Measurements from ENCODE around the gene PRTFDC1.
"Not testable (repeated sequence)": the region's sequence is repeated elsewhere in the genome, so short reads cannot be mapped to it uniquely, and the experiment has no call there.

Gene PRTFDC1, protein sequence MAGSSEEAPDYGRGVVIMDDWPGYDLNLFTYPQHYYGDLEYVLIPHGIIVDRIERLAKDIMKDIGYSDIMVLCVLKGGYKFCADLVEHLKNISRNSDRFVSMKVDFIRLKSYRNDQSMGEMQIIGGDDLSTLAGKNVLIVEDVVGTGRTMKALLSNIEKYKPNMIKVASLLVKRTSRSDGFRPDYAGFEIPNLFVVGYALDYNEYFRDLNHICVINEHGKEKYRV

GRCh38 chr10:24952143-24952706, at the start of gene PRTFDC1:
Gene PRTFDC1, minus strand, starts transcription at chr10:24952606. Its CDS starts 31 bp downstream, at chr10:24952575.
- DNase-seq = peak in 1 of 2 experiments; percentile 58

DNA sequence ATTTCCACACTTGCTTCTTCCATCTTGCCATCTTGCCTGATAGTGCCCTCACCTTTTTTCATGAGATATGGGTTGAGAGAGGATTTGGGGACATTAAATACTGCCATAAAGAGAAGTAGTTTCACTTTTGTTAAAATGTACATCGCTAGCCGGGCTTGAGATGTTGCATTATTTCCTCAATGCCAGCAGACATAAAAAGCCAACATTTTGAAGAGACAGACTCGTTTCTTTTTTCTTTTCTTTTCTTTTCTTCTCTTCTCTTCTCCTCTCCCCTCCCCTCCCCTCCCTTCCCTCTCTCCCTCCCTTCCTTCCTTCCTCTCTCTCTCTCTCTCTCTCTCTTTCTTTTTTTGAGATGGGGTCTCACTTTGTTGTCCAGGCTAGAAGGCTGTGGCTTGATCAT, 45.6 kb upstream of the PRTFDC1 start:
- DNase-seq = no peak

DNA sequence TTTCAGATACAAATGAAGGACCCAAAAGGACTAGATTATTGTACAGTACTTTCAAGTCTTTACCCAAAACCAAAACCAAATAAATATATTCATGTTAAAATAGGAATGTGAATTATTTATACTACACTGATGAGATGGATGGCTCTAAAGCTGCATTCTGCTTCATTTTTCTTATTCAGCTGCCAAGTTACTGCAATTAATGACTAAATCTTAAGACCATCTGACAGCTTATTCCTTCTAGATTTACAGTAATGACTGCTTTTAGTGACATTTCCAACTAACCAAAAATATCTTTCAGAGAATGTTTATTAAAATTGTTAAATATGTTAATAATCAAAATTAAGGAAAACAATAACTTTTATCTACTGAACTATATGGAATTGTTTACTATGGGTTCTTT, 42.7 kb upstream of the PRTFDC1 start:
- DNase-seq = no peak

- DNase-seq = no peak
Observed at GRCh38 chr10:24993237-24993958, 41.0 kb upstream of the PRTFDC1 start.

GRCh38 chr10:24992512-24993133, 40.2 kb upstream of the PRTFDC1 start:
- no peak for DNase-seq

GRCh38 chr10:24991298-24991697, 38.9 kb upstream of the PRTFDC1 start:
- DNase-seq = no peak

DNA sequence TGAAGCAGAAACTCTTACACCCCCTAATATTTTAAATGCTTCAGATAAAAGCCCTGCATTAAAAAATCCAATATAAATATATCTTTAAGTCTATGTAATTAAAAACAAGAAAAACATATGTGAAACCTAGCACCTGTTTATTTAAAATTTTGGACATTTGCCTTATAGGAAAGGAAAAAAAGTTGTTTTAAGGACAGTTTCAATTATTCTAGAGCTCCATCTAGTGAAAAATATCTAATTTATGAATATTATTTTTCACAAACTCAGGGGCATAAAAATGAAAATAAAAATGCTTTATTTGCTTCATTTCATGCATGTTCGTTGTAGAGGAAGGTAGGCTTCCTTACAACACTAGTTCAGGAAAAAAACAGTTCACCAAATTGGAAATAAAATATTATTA, 37.5 kb upstream of the PRTFDC1 start:
- DNase-seq = no peak

GRCh38 chr10:24988831-24989640, 36.6 kb upstream of the PRTFDC1 start:
- DNase-seq = no peak

GRCh38 chr10:24984906-24985305, 32.5 kb upstream of the PRTFDC1 start:
- no peak for DNase-seq

- DNase-seq = no peak
Observed at GRCh38 chr10:24983946-24984345, 31.5 kb upstream of the PRTFDC1 start.

GRCh38 chr10:24983130-24983529, 30.7 kb upstream of the PRTFDC1 start:
- no peak for DNase-seq

DNA sequence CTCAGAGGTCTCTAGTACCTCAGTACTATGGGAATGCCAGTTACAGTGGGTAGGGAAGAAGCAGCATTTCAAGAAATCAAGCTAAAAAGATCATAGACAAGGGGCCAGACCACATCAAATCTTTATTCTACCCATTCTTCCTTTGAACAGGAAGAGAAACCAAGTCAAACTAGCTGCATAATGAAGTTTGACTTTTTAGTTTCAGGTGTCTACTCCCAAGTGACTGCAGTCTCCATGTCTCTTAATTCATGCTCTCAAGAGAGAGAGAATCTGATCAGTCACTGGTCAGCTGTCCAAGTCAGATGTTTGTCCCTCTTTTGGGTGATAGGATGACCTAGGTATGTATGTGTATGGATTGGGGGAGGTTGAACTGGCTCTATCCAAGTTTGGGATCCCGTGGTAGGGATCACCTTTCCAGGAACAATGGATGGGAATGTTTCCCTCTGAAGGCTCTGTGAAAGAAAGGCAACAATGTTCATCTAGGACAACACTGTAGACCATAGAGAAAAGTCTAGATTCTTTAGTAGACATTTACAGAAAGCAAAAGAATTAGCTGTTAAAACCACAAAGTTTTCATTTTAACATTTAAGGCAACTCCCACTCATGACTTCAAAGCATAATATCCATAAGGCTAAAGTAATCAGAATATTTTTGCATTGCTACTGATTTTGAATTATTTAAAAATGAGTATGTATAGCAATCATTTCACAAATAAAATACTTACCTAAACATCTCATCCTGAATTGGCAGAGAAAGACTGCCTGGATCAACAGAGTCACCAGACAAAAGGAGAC, 30.1 kb upstream of the PRTFDC1 start:
- DNase-seq = no peak

GRCh38 chr10:24981161-24981710, 28.8 kb upstream of the PRTFDC1 start:
- no peak for DNase-seq

GRCh38 chr10:24979685-24980084, 27.3 kb upstream of the PRTFDC1 start:
- no peak for DNase-seq

- no peak for DNase-seq
Observed at GRCh38 chr10:24974976-24975375, 22.6 kb upstream of the PRTFDC1 start.

GRCh38 chr10:24973163-24973562, 20.8 kb upstream of the PRTFDC1 start:
- DNase-seq = peak in 1 of 2 experiments; percentile 3

DNA sequence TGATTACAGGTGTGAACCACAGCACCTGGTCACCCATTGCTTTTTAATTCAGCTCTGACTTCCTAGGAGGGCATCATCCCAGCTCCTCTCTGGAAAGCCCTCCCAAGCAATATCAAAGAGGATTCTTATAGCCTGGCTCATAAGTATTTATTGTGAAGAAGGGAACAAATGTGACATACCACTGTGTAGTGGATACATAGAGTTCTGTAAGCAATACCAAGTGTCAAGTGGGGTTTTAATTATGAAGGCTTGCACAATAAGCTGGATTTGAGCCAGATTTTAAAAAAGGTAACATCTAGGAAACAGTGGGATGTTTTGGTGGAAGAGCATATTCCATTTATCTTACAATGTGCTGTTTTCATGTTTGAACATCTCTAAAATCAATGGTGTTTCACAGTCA, 19.0 kb upstream of the PRTFDC1 start:
- DNase-seq = no peak

DNA sequence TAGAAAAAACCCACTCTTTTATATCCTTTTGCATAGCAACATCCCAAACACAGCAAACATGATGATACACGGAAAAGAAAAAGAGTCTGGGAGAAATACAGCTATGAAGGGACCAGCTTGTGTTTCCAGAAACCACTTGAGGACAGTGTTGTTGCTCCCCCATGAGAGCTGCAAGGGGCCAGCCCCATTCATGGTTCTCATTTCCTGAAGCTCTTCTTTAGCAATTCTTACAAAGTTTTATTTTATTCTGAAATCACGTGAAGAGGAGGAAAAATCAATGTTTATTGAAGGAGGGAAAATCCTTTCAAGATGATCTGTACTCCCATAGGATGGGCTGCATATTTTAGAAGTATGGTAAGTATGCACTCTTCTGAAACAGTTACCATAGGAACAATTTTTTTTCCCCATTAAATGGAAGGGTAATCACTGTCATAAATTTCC, 17.5 kb upstream of the PRTFDC1 start:
- DNase-seq = no peak

DNA sequence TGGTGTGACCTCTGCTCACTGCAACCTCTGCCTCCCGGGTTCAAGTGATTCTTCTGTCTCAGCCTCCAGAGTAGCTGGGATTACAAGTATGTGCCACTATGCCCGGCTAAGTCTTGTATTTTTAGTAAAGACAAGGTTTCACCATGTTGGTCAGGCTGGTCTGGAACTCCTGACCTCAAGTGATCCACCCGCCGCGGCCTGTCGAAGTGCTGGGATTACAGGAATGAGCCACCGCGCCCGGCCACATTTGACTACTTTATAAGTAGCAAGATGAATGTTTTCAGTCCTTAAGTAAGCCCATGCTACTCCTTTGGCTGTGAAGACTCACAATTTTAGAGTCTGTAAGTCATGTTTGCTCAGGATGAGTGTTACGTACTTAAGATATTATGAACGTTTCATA, 16.5 kb upstream of the PRTFDC1 start:
- not testable (repeated sequence) for DNase-seq

DNA sequence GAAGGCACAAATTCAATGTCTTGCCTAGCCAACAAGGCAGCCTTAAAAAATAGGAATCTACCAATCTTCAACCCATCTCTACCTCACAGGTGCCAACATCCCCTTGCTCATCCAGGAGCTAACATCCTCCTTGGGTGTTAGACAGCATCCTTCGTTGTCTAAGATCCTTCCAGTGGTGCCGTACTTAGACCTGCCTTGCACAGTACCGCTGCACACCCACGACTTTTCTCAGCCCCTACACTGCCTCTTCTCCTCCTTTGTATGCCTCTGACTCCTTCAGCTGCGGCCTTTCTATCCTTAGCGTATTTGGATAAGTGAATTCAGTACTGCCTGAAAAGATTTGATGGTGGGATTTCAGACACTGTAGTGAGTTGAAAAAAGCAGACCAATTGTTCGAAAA, 15.9 kb upstream of the PRTFDC1 start:
- no peak for DNase-seq

GRCh38 chr10:24966962-24967481, 14.6 kb upstream of the PRTFDC1 start:
- no peak for DNase-seq

Measured in NCI-H526 (cell line).